Ascending aorta (tissue), 2 donors: ENCODE data around the gene MEIS2. TPM values are rescaled to one million over a fixed set of nuclear protein-coding genes. Genes with fewer than 3 reads are reported as not detected.

ENCODE experiments used
- DNase-seq, 2 donors: peaks; one replicate each; pipeline ENCODE4 v3.0.0-alpha.2; 2019; ENCODE audit warnings: low spot score in 2 of 2
- H3K27ac ChIP-seq, 2 donors: fragments of 200-600 bp; sonication (generic); one replicate each; pipeline ENCODE4 v1.5.1; 2016 to 2017; ENCODE audit warnings: mild to moderate bottlenecking in 1 of 2
- H3K27me3 ChIP-seq: fragments of 200-600 bp; sonication (generic); one replicate; pipeline ENCODE4 v1.5.1; 2017
- H3K36me3 ChIP-seq, 2 donors: fragments of 200-600 bp; sonication (generic); one replicate each; pipeline ENCODE4 v1.5.1; 2016
- H3K4me1 ChIP-seq, 2 donors: fragments of 200-600 bp; sonication (generic); one replicate each; pipeline ENCODE4 v1.5.1; 2016 to 2017; ENCODE audit warnings: mild to moderate bottlenecking in 1 of 2
- H3K4me3 ChIP-seq, 2 donors: fragments of 200-600 bp; sonication (generic); one replicate each; pipeline ENCODE4 v1.5.1; 2016 to 2017; ENCODE audit warnings: mild to moderate bottlenecking in 1 of 2
- H3K9me3 ChIP-seq, 2 donors: fragments of 200-600 bp; sonication (generic); one replicate each; pipeline ENCODE4 v1.5.1; 2016
- CTCF ChIP-seq, 3 experiments: fragments of 200-600 bp in 2 of 3; fragments of 450-650 bp in 1 of 3; sonication (generic) in 2 of 3; IDR thresholded peaks; one replicate each; pipeline ENCODE4 v1.5.1; 2016 to 2019; ENCODE audit warnings: antibody characterized with exemption in 3 of 3, mild to moderate bottlenecking in 1 of 3, moderate library complexity in 1 of 3
- intact Hi-C: fragments of 100-400 bp; cut with DNase I; formaldehyde crosslinking; loops from one replicate; pipeline ENCODE4 v1.15.1; 2023
- total RNA-seq: library from RNA; depleted of rRNA; stranded (reverse); fragments of >200 nt; gene quantifications from one replicate; pipeline ENCODE4 v1.1.0, GENCODE V29; 2016

The MEIS2 gene
- total RNA-seq, 1 donor from 2014 or later = 11.5 TPM

DNA sequence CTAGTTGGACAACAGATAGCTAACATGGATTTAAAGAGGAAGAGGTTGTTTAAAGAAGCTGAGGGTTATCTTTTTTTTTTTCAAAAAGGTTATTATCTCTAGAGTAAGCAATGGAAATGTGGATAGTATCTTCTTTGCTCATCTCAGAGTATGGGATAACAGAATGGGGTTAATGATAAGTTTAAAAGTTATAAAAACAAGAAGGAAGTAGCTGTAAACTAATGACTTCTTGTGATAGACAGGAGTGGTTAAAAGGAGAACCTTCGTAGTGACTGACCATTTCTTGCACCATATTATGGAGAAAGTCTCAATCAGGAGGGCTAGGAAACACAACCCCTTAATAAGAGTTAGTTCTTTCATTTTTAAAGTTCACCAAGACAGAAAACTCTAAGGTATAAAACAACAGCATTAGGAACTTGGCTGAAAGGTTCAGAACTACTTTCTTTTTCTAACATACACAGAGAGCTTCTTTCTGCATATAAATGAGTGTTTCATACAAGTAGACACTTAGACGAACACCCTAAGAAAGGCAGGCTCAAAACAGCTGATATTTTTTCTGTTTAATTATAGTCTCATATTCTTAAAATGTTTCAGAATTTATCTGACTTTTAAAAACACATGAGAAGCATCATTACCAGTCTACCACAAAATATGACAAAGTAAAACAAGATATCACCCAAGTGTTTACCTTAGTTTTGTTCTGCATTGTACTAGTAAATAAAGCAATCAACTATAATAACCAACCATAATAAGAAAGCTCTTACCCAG lies 140.0 kb downstream of the MEIS2 start:
- Histone ChIP-seq H3K27me3 (no peaks in the 10 kb centered on the region), H3K4me1 (no peaks in the 10 kb centered on the region), H3K9me3 (no peaks in the 10 kb centered on the region), H3K36me3 (no peaks in the 10 kb centered on the region), H3K27ac (no peak overlapping the region), H3K4me3 (no peak overlapping the region)
- no peak for DNase-seq
- TF ChIP-seq CTCF (IDR thresholded peaks at IDR 0.05) = no peak
- intact Hi-C loops = no loop called here

DNA sequence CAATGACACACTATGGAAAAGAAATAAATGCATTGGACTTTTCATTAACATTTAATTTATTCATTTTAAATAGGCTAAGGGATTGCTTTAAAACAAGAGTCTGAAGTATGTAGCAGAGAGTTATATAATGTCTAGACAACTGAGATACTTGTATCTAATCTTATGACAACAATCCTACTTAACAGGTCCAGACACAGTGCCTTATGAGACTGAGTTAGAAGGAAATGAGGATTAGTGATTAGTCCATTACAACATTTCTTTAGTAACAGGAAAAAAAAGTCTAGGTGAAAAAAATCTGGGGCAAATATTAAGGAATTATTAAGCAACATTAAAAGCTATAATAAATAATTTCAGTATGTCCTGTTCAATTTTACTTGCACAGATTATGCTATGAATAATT lies 140.6 kb downstream of the MEIS2 start:
- Histone ChIP-seq H3K27ac (no peak overlapping the region), H3K4me1 (no peaks in the 10 kb centered on the region), H3K4me3 (no peak overlapping the region), H3K27me3 (no peaks in the 10 kb centered on the region), H3K9me3 (no peaks in the 10 kb centered on the region), H3K36me3 (no peaks in the 10 kb centered on the region)
- DNase-seq = no peak
- intact Hi-C loops = no loop called here
- no peak for TF ChIP-seq CTCF (IDR thresholded peaks at IDR 0.05)

GRCh38 chr15:36958606-36959005 lies 141.7 kb downstream of the MEIS2 start:
- Histone ChIP-seq H3K4me3 (no peak overlapping the region), H3K4me1 (no peaks in the 10 kb centered on the region), H3K27me3 (no peaks in the 10 kb centered on the region), H3K36me3 (no peaks in the 10 kb centered on the region), H3K9me3 (no peaks in the 10 kb centered on the region), H3K27ac (no peak overlapping the region)
- intact Hi-C loops = no loop called here
- no peak for DNase-seq
- no peak for TF ChIP-seq CTCF (IDR thresholded peaks at IDR 0.05)

- Histone ChIP-seq H3K27ac (no peak overlapping the region), H3K4me3 (no peak overlapping the region), H3K4me1 (no peaks in the 10 kb centered on the region), H3K9me3 (no peaks in the 10 kb centered on the region), H3K36me3 (no peaks in the 10 kb centered on the region), H3K27me3 (no peaks in the 10 kb centered on the region)
- TF ChIP-seq CTCF (IDR thresholded peaks at IDR 0.05) = no peak
- DNase-seq = no peak
- intact Hi-C loops = no loop called here
These were observed 145.9 kb downstream of the MEIS2 start for GRCh38 chr15:36954486-36954885.

DNA sequence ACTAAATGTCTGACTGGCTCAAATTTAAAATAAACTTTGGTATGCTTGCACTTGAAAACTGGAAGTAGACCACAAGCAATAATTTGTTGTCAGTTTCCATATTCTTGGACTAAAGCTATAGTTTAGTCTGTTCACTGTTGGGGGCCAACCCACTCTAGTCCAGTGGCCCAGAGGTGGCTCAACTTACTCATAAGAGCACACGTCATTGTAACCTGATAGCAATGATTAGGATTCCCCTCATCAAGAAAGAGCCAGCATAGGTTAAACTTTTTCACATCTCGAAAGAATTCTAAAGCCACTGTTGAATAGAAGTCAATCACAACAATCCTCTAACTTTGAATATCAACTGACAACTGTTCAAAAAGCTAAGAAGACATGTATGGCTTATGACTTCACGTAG lies 147.0 kb downstream of the MEIS2 start:
- no peaks in the 10 kb centered on the region for H3K4me1 ChIP-seq
- no peak overlapping the region for H3K27ac ChIP-seq
- H3K9me3 ChIP-seq = no peaks in the 10 kb centered on the region
- no peak for DNase-seq
- intact Hi-C loops = no loop called here
- no peaks in the 10 kb centered on the region for H3K36me3 ChIP-seq
- no peaks in the 10 kb centered on the region for H3K27me3 ChIP-seq
- H3K4me3 ChIP-seq = no peak overlapping the region
- no peak for TF ChIP-seq CTCF (IDR thresholded peaks at IDR 0.05)
